Ovary (tissue), 3 donors: ENCODE measurements around the gene ITPK1.

Experiments used
- CTCF ChIP-seq, 3 donors: fragments of 450-650 bp in 2 of 3; fragments of 200-600 bp in 1 of 3; IDR thresholded peaks; one replicate each; pipeline versions ENCODE4 v1.5.1 to v1.8.0; 2016 to 2022; ENCODE audit warnings: antibody characterized with exemption in 3 of 3, mild to moderate bottlenecking in 1 of 3
- EP300 ChIP-seq: sonication (generic); formaldehyde crosslinking; IDR thresholded peaks from one replicate; pipeline ENCODE4 v1.6.1; 2017; ENCODE audit warnings: antibody characterized with exemption
- donor health status: DM: no; HTN: no; CAD: no.

GRCh38 chr14:92945544-92945943, 170.2 kb downstream of the ITPK1 start:
- TF ChIP-seq CTCF (IDR thresholded peaks at IDR 0.05) (no peak), EP300 (no peak)
